K562 (cell line): ENCODE results near the gene CREB5. TPM values are rescaled to one million over a fixed set of nuclear protein-coding genes. Genes with fewer than 3 reads are reported as not detected.

Experiments
- ATAC-seq: fragments of 200-7000 bp; cut with Tn5 transposase; 3 replicates; pipeline ENCODE4 v1.9.1; 2020; ENCODE audit warnings: moderate library complexity
- BruUV-seq: library from RNA; stranded (reverse); fragments of 400-500 nt; replicated peaks from 2 replicates; lab custom pipeline; 2021; lab: Mats Ljungman, UMichigan
- CTCF ChIA-PET: fragments of 300-600 bp; formaldehyde crosslinking; extraction: SDS; loops from one replicate; lab custom pipeline; 2021; ENCODE audit warnings: low intra/inter-chr PET ratio; lab: Yijun Ruan, JAX
- POLR2A ChIA-PET: fragments of 300-600, 350-650 bp; sonication (Branson Sonifier 250); formaldehyde crosslinking; extraction: SDS; loops from one replicate; lab custom pipeline; 2021; ENCODE audit warnings: antibody characterized with exemption, inconsistent platforms; lab: Yijun Ruan, JAX
- DNase-seq, 4 experiments: peaks; one replicate each; pipeline versions ENCODE4 v3.0.0 to v3.0.0-alpha.2; 2011 to 2018; ENCODE audit warnings: low spot score in 3 of 4, mixed read lengths in 3 of 4; ENCODE audit errors: extremely low read depth in 1 of 4
- FAIRE-seq: peaks from 2 replicates; lab custom pipeline; 2011; peaks lifted over from hg19 to GRCh38; lab: Jason Lieb, UNC
- H2AFZ ChIP-seq: 2 replicates; pipeline ENCODE4 v1.6.0; 2011; ENCODE audit warnings: low read depth, low read length, control low read depth, inconsistent platforms
- H3K27ac ChIP-seq: fragments of 200-600 bp; 3 replicates; pipeline ENCODE4 v1.8.0; 2011; ENCODE audit warnings: low read depth, mild to moderate bottlenecking, control low read depth, inconsistent platforms, low read length, moderate library complexity, mixed read lengths; ENCODE audit errors: extremely low read depth
- H3K27me3 ChIP-seq, 2 experiments: fragments of 300-600 bp in 1 of 2; 2 replicates in 1 of 2; 3 replicates in 1 of 2; pipeline versions ENCODE4 v1.6.0 to v1.8.0; 2011; ENCODE audit warnings: inconsistent platforms in 2 of 2, low read length in 2 of 2, mild to moderate bottlenecking in 1 of 2, mixed read lengths in 1 of 2, moderate library complexity in 1 of 2; ENCODE audit not compliant: control insufficient read depth in 2 of 2, insufficient read depth in 2 of 2
- H3K36me3 ChIP-seq: fragments of 300-600 bp; 3 replicates; pipeline ENCODE4 v1.8.0; 2011; ENCODE audit warnings: mild to moderate bottlenecking, low read length, inconsistent platforms; ENCODE audit not compliant: control insufficient read depth, insufficient read depth
- H3K4me1 ChIP-seq, 2 experiments: fragments of 200-600 bp in 1 of 2; replicated peaks in 1 of 2; 2 replicates in 1 of 2; 3 replicates in 1 of 2; pipeline versions ENCODE4 v1.5.1 to v1.8.0; 2011; ENCODE audit warnings: inconsistent platforms in 2 of 2, low read length in 2 of 2, mild to moderate bottlenecking in 1 of 2, mixed read lengths in 1 of 2, moderate library complexity in 1 of 2; ENCODE audit not compliant: control insufficient read depth in 2 of 2, insufficient read depth in 2 of 2
- H3K4me2 ChIP-seq: 2 replicates; pipeline ENCODE4 v1.6.1; 2011; ENCODE audit warnings: low read length, control low read depth, inconsistent platforms, mixed read lengths; ENCODE audit not compliant: insufficient read depth
- H3K4me3 ChIP-seq: fragments of 200-600 bp; sonication (generic), shearing (Covaris generic); 2 replicates; pipeline ENCODE4 v1.5.1; 2016; ENCODE audit warnings: control low read depth, inconsistent platforms
- H3K79me2 ChIP-seq: fragments of 200-600 bp; 3 replicates; pipeline ENCODE4 v1.8.0; 2011; ENCODE audit warnings: low read length, inconsistent platforms; ENCODE audit not compliant: control insufficient read depth, insufficient read depth
- H3K9ac ChIP-seq, 2 experiments: 2 replicates each; pipeline versions ENCODE4 v1.6.0 to v1.6.1; 2011; ENCODE audit warnings: low read depth in 2 of 2, low read length in 2 of 2, control low read depth in 1 of 2, inconsistent platforms in 1 of 2, mild to moderate bottlenecking in 1 of 2, mixed read lengths in 1 of 2; ENCODE audit not compliant: insufficient read depth in 1 of 2
- H3K9me1 ChIP-seq: one replicate; pipeline ENCODE4 v1.6.0; 2011; ENCODE audit warnings: inconsistent platforms, mild to moderate bottlenecking, low read length, moderate library complexity; ENCODE audit not compliant: control insufficient read depth, insufficient read depth
- H3K9me3 ChIP-seq: replicated peaks from 2 replicates; pipeline ENCODE4 v1.5.1; 2011; ENCODE audit warnings: low read depth, low read length, inconsistent platforms; ENCODE audit not compliant: control insufficient read depth, insufficient read depth
- H4K20me1 ChIP-seq: replicated peaks from 2 replicates; pipeline ENCODE4 v1.6.1; 2011; ENCODE audit warnings: low read length, inconsistent platforms, mixed read lengths; ENCODE audit not compliant: control insufficient read depth, insufficient read depth
- ATF1 ChIP-seq, 2 experiments: fragments of 450-650 bp in 1 of 2; IDR thresholded peaks; 2 replicates each; pipeline ENCODE4 v1.6.1; 2016; ENCODE audit warnings: missing compliant biosample characterization in 1 of 2, missing genetic modification characterization in 1 of 2
- CREB5 ChIP-seq: fragments of 250-450 bp; sonication (Bioruptor Pico); IDR thresholded peaks from 2 replicates; pipeline ENCODE4 v1.5.0; 2020; ENCODE audit warnings: mild to moderate bottlenecking
- ID3 ChIP-seq, 2 experiments: fragments of 250-450 bp in 1 of 2; fragments of 450-650 bp in 1 of 2; sonication (Bioruptor Pico) in 1 of 2; IDR thresholded peaks; 2 replicates each; pipeline versions ENCODE4 v1.6.1 to v1.8.0; 2016 to 2021; ENCODE audit warnings: mild to moderate bottlenecking in 2 of 2, moderate library complexity in 2 of 2, missing compliant biosample characterization in 1 of 2, missing genetic modification characterization in 1 of 2
- WGBS: fragments of 100-300 bp; shearing (Covaris generic); methylation state at CpG from one replicate; pipeline ENCODE4 v1.1.6; 2016; ENCODE audit warnings: low coverage, mixed read lengths; ENCODE audit not compliant: insufficient coverage; ENCODE audit errors: missing lambda C conversion rate; 5-methylcytosine and 5-hydroxymethylcytosine counted together
- in situ Hi-C: fragments of 300-500 bp; cut with MboI; formaldehyde crosslinking; loops from 4 replicates; pipeline ENCODE4 v1.15.0; 2018; ENCODE audit warnings: inconsistent platforms, mixed read lengths
- intact Hi-C: fragments of 100-400 bp; cut with micrococcal nuclease; formaldehyde crosslinking; loops from 2 replicates; pipeline ENCODE4 v1.14.2; 2022
- polyA plus RNA-seq, 8 experiments: library from polyadenylated mRNA; depleted of rRNA in 4 of 8; stranded (reverse) in 5 of 8; unstranded in 3 of 8; fragments of >200 nt; fragmentation: Nextera tagmentation in 2 of 8; fragmentation: Illumina TruSeq in 1 of 8; extraction: Ambion mirVana in 2 of 8; extraction: Trizol in 1 of 8; gene quantifications; 2 replicates each; pipeline versions ENCODE4 v1.2.1 to v1.2.3, GENCODE V29; 2011 to 2014; ENCODE audit warnings: inconsistent platforms in 1 of 8, missing spikeins in 1 of 8
- total RNA-seq, 7 experiments: library from RNA; depleted of rRNA in 6 of 7; stranded (reverse); fragments of >200 nt in 6 of 7; fragmentation: Illumina TruSeq in 2 of 7; extraction: Trizol in 2 of 7; gene quantifications; 2 replicates each; pipeline versions ENCODE4 v1.2.1 to v1.2.3, GENCODE V29; 2011 to 2021; ENCODE audit warnings: low replicate concordance in 1 of 7

CREB5 gene
- total and polyA plus RNA-seq, 9 of the 15 experiments (the other 6 are each of a cell fraction or from before 2014, with no cell fraction given) = 0.33 to 6.4 (median 1.8) TPM

- no peak for ATAC-seq
- TF ChIP-seq CREB5 (no peak), ID3 (CRISPR knock-in tag; IDR thresholded peaks at IDR 0.05) (no peak), ID3 (tag; IDR thresholded peaks at IDR 0.05) (no peak), ATF1 (CRISPR knock-in tag; IDR thresholded peaks at IDR 0.05) (no peak), ATF1 (tag; IDR thresholded peaks at IDR 0.05) (no peak)
- TF ChIP-seq, all 486 proteins: peak for 0
- no peaks in the 10 kb centered on the region for H3K36me3 ChIP-seq
- no peaks in the 10 kb centered on the region; a peak in 1 of 5 replicates for H3K4me1 ChIP-seq
- no peaks in the 10 kb centered on the region for H4K20me1 ChIP-seq
- H3K9me3 ChIP-seq = no peaks in the 10 kb centered on the region
- in situ Hi-C loops = no loop called here
- no peaks in the 10 kb centered on the region; a peak in 2 of 5 replicates for H3K27me3 ChIP-seq
- no peak overlapping the region for H2AFZ ChIP-seq
- FAIRE-seq = no peak
- intact Hi-C loops = no loop called here
- H3K4me2 ChIP-seq = no peak overlapping the region
- H3K9me1 ChIP-seq = no peaks in the 10 kb centered on the region
- BruUV-seq = no TSS peak
- no peak overlapping the region for H3K9ac ChIP-seq
- no peak for DNase-seq
- no peak overlapping the region for H3K4me3 ChIP-seq
- POLR2A ChIA-PET = no interaction called here
- 0% methylated on average over 1 of the region's 1 CpG for WGBS
- CTCF ChIA-PET = no interaction called here
- H3K27ac ChIP-seq = no peak overlapping the region
- H3K79me2 ChIP-seq = no peaks in the 10 kb centered on the region
Observed at GRCh38 chr7:28456044-28456443, 43.7 kb downstream of the CREB5 start.
